Esophagus squamous epithelium (tissue), 4 donors: ENCODE measurements around the gene AOPEP.

Source experiments
- CTCF ChIP-seq, 6 experiments: fragments of 450-650 bp in 4 of 6; fragments of 200-600 bp in 2 of 6; sonication (generic) in 2 of 6; IDR thresholded peaks; one replicate each; pipeline ENCODE4 v1.5.1; 2016 to 2019; ENCODE audit warnings: antibody characterized with exemption in 6 of 6, mild to moderate bottlenecking in 4 of 6, moderate library complexity in 4 of 6
- POLR2A ChIP-seq, 4 donors: fragments of 450-650 bp; IDR thresholded peaks; one replicate each; pipeline ENCODE4 v1.6.1; 2017; ENCODE audit warnings: antibody characterized with exemption in 4 of 4, mild to moderate bottlenecking in 4 of 4, moderate library complexity in 3 of 4

- TF ChIP-seq CTCF (IDR thresholded peaks at IDR 0.05) (no peak), POLR2A (IDR thresholded peaks at IDR 0.05) (no peak)
Measured at GRCh38 chr9:94946256-94946655, 219.8 kb downstream of the AOPEP start.
